Activated naive CD4-positive, alpha-beta T cell treated with anti-CD3 and anti-CD28 coated beads, Interleukin-2, amount 10 ng/mL, durations not matched to agents 5 hours and 36 hours (primary cell): ENCODE data around the gene ZNF581. TPM values are rescaled to one million over a fixed set of nuclear protein-coding genes. Genes with fewer than 3 reads are reported as not detected.

Experiments used
- total RNA-seq, 2 experiments: library from RNA; stranded (reverse); gene quantifications; one replicate each; pipeline ENCODE4 v1.2.3, GENCODE V29; 2021

The ZNF581 gene, protein sequence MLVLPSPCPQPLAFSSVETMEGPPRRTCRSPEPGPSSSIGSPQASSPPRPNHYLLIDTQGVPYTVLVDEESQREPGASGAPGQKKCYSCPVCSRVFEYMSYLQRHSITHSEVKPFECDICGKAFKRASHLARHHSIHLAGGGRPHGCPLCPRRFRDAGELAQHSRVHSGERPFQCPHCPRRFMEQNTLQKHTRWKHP
- total RNA-seq: 10 to 100 TPM; 39.1 to 39.3 TPM

DNA sequence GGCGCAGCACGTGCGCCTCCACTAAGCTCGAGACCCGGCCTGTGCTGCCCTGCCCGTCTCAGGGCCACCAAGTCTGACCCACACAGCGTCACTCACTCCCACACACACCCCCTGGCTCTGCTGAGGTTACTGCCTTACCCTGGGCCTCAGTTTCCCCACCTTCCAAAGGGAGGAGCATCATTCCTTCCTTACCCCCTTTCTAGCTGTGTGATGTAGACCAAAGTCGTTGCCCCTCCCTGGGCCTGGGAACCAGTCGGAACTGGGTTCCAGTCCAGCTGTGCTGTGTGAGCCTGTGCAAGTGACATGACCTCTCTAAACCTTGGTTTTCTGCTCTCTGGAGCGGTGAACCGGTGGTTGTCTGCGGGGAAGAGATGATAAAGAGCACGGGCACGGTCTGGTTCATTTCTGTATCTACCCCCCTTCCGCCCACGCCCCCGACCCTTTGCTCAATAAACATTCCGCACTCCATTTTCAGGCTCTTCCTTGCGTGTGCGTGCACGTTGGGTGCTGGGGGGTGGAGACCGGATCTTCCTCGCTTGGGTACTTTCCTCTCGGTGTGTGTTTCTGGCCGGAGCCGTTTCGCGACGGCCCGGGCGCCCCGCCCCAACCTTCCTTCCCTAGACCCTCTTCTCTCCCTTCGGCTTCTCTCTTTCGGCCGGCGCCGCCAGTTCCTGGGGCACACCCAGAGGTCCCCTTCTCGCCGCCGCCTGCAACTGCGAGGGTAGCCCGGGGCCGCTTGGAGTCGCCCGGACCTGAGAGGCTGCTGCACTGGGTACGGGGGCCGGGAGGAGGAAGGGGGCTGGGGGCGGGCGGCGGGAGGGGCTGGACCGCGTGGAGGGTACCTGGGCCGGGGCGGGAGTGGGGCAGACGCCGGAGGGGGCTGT lies at the start of gene ZNF581:
ZNF581 (plus strand) TSS at position 647 of the 884 bp plus-strand sequence. CDS start 923 bp downstream, outside the sequence.

DNA sequence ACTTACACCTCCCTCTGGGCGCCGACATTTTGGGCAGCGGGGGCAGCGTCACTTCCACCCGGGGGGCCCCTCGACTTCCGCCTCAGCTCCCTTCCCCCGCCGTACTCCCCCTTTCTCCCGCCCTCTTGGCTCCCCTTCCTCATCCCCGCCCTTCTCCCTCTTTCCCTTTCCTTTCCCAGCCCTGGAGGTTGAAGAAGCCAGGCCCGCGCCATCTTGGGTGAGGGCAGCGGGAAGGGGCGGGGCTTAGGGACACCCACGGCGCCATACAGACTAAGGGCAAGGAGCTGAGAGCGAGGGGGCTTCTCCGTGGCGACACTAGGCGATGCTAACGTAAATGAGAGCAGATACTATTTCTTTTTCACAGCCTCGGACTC lies 44.0 kb upstream of the ZNF581 start, which contains the start of gene FIZ1:
FIZ1 (minus strand) TSS at position 50 of the 374 bp plus-strand sequence. CDS start 1,652 bp downstream, outside the sequence.

GRCh38 chr19:55599842-55600661 lies 43.4 kb upstream of the ZNF581 start, which contains the start of gene ZNF524:
Gene ZNF524 (plus strand): TSS chr19:55600288. CDS start chr19:55602113, 1,825 bp downstream.

GRCh38 chr19:55605637-55606470 lies 37.6 kb upstream of the ZNF581 start, which contains the start of gene ZNF865:
Gene ZNF865 (plus strand): TSS chr19:55605647. CDS start chr19:55613619, 7,972 bp downstream.

DNA sequence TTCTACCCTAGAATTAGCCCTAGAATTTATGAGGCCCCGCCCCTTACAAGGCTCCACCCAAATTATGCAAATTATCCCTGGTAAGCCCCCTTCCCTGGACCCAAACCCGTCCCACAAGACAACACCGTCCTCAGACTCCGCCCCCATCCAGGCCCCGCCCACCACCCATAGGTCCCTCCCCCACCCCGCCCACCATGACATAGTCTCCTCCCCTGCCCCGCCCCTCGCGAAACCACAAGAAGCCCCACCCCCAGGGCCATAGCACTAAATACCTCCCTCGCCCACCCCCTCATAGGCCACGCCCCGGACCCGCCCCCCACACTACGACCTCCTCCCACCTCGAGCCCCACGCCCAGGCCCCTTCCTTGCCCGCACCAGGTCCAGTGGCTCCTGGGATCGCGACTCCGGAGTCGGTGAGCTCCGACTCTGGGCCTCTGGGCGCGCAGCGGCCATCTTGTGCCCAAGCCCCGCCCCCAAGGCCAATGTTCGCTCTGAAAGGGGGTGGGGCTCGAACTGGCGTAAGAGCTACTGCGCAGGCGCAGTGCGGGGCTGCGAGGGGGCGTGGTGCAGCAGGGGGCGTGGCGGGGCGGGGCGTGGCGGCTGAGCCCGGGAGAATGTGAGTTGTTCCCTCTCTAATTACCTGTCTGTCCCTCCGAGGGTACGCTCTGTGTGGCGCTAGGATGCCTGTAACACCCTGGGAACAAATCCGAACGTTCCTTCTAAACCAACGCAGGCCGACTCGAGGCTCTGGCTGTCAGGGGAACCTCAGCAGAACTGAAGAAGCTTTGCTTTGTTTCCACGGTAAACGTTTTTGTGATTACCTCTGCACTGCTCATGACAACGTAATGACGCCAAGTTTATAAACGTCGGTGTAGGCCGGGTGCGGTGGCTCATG lies 19.1 kb upstream of the ZNF581 start, which contains the start of gene ZNF784:
ZNF784 (minus strand) TSS at position 458 of the 895 bp plus-strand sequence; CDS start at position 453, 5 bp downstream.

DNA sequence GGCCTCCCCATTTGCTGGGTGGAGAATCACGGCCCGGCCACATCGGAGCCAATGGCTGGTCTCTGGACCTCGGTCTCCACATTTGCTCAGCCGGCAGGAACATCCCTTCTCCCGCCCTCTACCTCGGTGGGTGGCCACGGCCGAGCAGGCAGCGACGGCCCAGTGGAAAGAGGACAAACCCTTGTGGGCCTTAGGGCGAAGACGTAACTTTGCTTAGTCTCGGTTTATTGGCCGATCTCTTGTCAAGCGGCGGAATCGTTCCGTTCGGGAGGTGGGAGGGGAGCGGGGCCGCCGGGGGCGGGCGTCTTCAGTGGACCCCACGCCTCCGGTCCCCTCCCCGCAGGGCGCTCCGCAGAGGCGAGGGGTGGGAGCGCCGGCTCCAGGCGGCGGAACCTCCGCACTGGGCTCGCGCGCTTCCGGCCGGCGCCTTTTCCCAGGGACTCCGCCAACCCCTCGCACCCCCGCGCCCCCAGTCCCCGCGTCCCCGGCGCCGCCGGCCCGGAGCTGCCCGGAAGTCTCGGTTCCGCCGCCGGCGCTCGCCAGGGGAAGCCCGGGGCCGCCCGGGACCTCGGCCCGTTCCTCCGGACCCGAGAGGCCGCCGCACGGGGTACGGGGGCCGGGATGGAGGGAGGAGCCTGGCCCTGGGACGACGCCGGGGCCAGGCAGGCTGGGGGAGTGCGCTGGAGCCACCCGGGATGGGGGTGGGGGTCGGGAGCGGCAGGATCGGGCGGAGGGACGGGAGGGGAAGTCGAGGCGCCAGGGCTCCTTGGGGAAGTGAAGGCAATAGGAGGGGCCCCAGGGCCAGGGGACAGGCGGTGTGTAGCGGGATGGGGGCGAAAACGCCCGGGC lies 2.6 kb upstream of the ZNF581 start, which contains the start of gene ZNF580:
ZNF580 (plus strand) TSS at position 426 of the 849 bp plus-strand sequence. CDS start 1,507 bp downstream, outside the sequence.

DNA sequence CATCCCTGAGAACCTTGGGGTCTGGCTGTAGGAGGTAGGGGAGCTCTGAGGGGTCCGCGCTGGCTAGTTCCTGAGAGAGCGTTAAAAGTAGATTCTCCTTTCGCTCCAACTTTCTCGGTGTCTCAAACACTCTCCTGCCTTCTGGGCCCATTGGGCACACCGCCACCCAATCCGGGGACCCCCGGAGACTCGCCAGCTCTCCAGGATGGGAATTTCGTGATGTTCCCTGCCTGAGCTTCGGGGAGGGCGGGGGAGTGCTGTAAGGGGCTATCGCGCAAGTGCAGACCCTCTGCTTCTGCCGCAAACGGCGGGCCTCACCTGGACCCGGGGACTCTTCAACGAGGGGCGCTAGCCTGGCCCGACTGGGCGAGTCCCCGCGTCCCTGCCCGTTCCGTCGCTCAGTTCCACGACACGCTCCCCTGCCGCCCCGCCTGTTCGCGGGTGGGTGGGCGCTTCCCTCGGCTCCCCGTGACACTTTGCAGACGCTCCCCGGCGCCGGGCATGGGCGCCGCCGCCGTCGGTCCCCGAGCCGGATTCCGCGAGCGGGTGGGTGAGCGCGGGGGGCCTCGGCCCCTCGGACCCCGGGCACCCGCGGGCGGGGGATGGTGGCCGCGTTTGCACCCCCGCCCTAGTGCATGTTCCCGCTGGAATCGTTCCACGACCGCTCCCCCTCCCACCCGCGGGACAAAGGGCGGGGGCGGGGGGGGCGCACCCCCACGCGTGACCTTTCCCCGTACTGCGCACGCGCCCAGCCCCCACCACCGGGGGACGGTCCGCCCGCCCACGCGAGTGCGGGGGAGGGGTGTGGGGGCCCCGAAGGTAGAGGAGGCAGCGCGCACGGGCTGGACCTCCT lies 4.5 kb downstream of the ZNF581 start, which contains the start of gene CCDC106:
CCDC106 (plus strand) TSS at position 481 of the 853 bp plus-strand sequence. CDS start 835 bp downstream, outside the sequence.

GRCh38 chr19:55654868-55655647 lies 11.6 kb downstream of the ZNF581 start, which contains the start of gene U2AF2:
Gene U2AF2 (plus strand): TSS chr19:55655035. CDS start chr19:55655105, 70 bp downstream.

DNA sequence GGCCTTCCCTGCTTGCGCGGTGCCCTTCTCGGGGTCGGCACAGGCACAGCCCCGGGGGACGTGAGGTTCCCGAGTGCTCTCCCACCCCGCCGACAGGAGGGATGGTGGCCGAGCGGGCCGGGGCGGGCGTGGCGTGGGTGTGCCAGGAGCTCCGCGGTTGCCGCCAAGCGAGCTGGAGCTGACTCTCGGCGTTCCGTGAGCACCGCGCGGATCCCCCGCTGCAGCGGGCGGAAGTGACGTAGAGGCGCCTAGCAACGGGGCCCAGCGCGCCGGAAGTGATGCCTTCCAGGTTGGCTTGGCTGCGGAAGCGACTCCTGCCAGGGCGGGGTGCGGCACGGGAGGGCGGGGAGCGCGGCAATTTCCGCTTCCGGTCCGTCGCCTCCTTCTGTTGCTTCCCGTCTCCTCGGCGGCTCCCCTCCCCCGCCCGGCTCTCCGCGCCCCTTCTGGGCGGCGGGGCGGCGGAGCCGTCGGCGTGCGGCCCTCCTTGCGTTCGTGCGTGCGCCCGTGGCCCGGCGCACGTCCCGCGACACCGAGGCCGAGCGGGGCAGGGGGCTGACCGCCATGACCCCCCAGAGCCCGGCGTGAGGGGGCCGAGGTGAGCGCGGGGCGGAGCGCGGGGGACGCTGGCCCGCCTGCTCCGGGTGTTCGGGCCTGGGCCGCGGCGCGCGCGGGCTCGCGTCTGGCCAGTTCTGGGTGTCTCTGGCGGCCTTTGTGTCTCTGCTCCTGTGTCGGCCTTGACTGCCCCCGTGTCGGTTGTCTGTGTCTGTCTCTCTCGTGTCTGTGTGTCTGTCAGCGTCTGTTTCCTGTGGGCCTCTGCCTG lies 31.6 kb downstream of the ZNF581 start, which contains the start of gene EPN1:
EPN1 (plus strand) TSS at position 386 of the 820 bp plus-strand sequence. CDS start 3,402 bp downstream, outside the sequence.

Other genes with a start within 250 kb of the ZNF581 start
- gene UBE2S, start 235.9 kb upstream of the ZNF581 start, total RNA-seq: 100 to 1,000 TPM; 146 to 148 TPM
- gene SHISA7, start 200.3 kb upstream of the ZNF581 start, total RNA-seq: not detected
- gene ISOC2, start 182.0 kb upstream of the ZNF581 start, total RNA-seq: 10 to 100 TPM; 15.7 to 16.6 TPM
- not detected for gene C19orf85, start 178.9 kb upstream of the ZNF581 start, total RNA-seq
- 10 to 100 TPM in 1 of 2 experiments, 1 to 10 TPM in 1; 8.2 to 11.3 TPM for gene ZNF628, start 167.0 kb upstream of the ZNF581 start, total RNA-seq
- 1 to 10 TPM; 8.7 to 8.8 TPM for gene NAT14, start 158.5 kb upstream of the ZNF581 start, total RNA-seq
- under 1 TPM; 0.12 to 0.53 TPM for gene SSC5D, start 155.2 kb upstream of the ZNF581 start, total RNA-seq
- gene SBK2, start 106.5 kb upstream of the ZNF581 start, total RNA-seq: not detected
- not detected for gene SBK3, start 98.1 kb upstream of the ZNF581 start, total RNA-seq
- gene ZNF579, start 62.8 kb upstream of the ZNF581 start, total RNA-seq: 1 to 10 TPM; 6.4 to 7.8 TPM
- 10 to 100 TPM; 14.7 to 16.3 TPM for gene FIZ1, start 44.1 kb upstream of the ZNF581 start, total RNA-seq
- 10 to 100 TPM; 33.7 to 35.0 TPM for gene ZNF524, start 43.4 kb upstream of the ZNF581 start, total RNA-seq
- 10 to 100 TPM; 16.1 to 16.2 TPM for gene ZNF865, start 38.0 kb upstream of the ZNF581 start, total RNA-seq
- gene ZNF784, start 19.1 kb upstream of the ZNF581 start, total RNA-seq: 1 to 10 TPM; 7.2 to 8.1 TPM
- gene ZNF580, start 2.6 kb upstream of the ZNF581 start, total RNA-seq: 10 to 100 TPM; 41.8 to 50.6 TPM
- gene CCDC106, start 4.6 kb downstream of the ZNF581 start, total RNA-seq: 1 to 10 TPM; 8.8 to 8.9 TPM
- 100 to 1,000 TPM; 221 to 225 TPM for gene U2AF2, start 11.4 kb downstream of the ZNF581 start, total RNA-seq
- gene EPN1, start 31.6 kb downstream of the ZNF581 start, total RNA-seq: 10 to 100 TPM; 55.7 to 56.8 TPM
- gene NLRP9, start 94.8 kb downstream of the ZNF581 start, total RNA-seq: not detected
- not detected for gene RFPL4A, start 115.4 kb downstream of the ZNF581 start, total RNA-seq
- not detected for gene RFPL4AL1, start 125.5 kb downstream of the ZNF581 start, total RNA-seq
- gene NLRP11, start 188.3 kb downstream of the ZNF581 start, total RNA-seq: not detected
- gene NLRP4, start 192.9 kb downstream of the ZNF581 start, total RNA-seq: not detected